ENCODE measurements around the gene DRD3. TPM values are rescaled to one million over a fixed set of nuclear protein-coding genes. Genes with fewer than 3 reads are reported as not detected.

DRD3 gene
- total RNA-seq, 1 experiment from 2014 or later = not detected

GRCh38 chr3:114120211-114120610 lies 58.6 kb downstream of the DRD3 start:
- DNase-seq (ENCODE audit: low read depth) = no peak

GRCh38 chr3:114119776-114120175 lies 59.1 kb downstream of the DRD3 start:
- no peak for DNase-seq (ENCODE audit: low read depth)

DNA sequence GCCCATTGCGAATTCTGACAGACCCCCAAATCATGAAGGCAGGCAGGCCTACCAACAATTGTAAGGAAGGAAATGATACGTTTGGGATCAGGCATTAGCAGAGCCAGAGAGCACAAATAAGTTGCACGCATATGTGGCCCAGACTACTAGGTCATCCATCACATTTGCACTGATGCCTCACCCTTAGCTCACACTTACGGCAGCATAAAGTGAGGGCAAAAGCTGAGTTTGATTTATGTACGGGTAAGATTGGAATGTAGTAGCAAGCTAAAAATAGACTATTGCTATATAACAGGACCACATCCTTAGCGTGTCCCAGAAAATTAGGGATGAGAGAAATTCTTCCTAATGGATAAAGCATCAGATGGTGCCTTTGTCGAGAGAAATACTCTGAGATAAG lies 63.7 kb downstream of the DRD3 start:
- DNase-seq (ENCODE audit: low read depth) = no peak

DNA sequence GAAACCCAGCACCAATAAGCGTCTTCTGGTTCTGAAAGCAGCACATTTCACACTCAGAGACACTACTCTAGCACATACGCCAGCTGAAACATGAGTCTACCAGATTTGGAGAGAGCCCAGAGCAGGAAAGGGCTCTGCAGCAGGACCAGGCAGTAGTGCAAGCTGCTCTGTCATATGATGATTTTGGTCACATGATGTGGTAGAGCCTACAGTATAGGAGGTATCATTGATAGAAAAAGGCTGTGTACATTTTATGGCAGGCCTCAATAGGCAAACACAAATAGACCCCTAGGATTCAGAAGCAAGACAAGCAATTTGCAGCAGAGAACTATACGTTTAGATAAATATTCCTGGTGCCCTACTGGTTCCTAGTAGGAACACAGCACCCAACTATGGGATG lies 64.1 kb downstream of the DRD3 start:
- DNase-seq (ENCODE audit: low read depth) = no peak

- peak; percentile 14 for DNase-seq (ENCODE audit: low read depth)
These were observed 66.2 kb downstream of the DRD3 start for GRCh38 chr3:114112696-114113095.

- no peak for DNase-seq (ENCODE audit: low read depth)
These were observed 67.6 kb downstream of the DRD3 start for GRCh38 chr3:114111060-114111770.

GRCh38 chr3:114110439-114110838 lies 68.4 kb downstream of the DRD3 start:
- no peak for DNase-seq (ENCODE audit: low read depth)

DNA sequence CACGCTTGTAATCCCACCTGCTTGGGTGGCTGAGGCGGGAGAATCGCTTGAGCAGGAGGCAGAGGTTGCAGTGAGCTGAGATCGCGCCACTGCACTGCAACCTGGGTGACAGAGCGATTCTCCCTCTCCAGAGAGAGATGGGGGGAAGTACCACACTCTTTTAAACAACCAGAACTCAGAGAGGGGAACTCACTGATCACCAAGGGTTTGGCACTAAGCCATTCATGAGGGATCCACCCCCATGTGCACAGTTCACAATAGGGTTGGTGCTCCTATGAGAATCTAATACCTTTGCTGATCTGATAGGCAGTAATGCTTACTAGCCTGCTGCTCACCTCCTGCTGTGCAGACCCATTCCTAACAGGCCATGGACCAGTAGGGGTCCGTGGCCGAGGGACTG lies 70.7 kb downstream of the DRD3 start:
- DNase-seq (ENCODE audit: low read depth) = no peak

- DNase-seq (ENCODE audit: low read depth) = peak; percentile 36
These were observed 74.4 kb downstream of the DRD3 start for GRCh38 chr3:114104414-114104813.

GRCh38 chr3:114103858-114104257 lies 75.0 kb downstream of the DRD3 start:
- no peak for DNase-seq (ENCODE audit: low read depth)

GRCh38 chr3:114103181-114103580 lies 75.7 kb downstream of the DRD3 start:
- DNase-seq (ENCODE audit: low read depth) = no peak

GRCh38 chr3:114101101-114101500 lies 77.8 kb downstream of the DRD3 start:
- no peak for DNase-seq (ENCODE audit: low read depth)

- no peak for DNase-seq (ENCODE audit: low read depth)
These were observed 83.1 kb downstream of the DRD3 start for GRCh38 chr3:114095796-114096195.

DNA sequence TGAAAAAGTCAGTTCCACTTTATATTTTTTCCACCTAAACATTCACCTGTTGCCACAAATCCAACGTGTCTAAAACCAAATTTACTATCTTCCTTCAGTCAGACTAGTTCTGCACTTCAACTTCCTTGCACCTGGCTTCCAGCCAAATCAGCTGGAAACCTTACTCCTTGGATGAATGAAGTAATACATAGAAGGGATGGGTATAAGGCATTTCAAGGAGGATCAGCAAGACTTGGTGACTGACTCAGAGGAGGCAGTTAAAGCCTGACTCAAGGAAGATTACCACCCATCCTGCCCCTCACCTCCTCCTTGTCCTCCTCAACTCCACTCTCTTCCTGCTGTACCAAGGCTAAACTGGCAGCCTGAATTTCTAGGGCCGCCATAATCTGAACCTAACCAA lies 85.3 kb downstream of the DRD3 start:
- DNase-seq (ENCODE audit: low read depth) = peak; percentile 65

DNA sequence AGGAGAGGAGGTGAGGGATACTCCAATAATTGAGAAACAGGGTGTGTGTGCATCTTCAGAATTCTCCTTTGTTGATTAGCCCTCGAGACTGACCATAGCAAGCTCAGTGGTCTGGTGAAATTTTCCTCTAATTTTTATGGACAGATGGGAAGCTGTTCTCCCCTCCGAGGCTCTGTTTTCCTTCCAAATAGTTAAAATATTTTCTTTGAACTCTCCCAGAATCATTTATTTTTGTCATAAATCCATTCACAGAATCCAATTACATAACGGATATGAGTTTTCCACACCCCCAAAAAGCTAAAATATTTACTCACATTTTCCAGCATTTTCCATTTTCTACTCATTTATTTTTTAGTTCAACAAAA lies 85.9 kb downstream of the DRD3 start:
- no peak for DNase-seq (ENCODE audit: low read depth)

DNA sequence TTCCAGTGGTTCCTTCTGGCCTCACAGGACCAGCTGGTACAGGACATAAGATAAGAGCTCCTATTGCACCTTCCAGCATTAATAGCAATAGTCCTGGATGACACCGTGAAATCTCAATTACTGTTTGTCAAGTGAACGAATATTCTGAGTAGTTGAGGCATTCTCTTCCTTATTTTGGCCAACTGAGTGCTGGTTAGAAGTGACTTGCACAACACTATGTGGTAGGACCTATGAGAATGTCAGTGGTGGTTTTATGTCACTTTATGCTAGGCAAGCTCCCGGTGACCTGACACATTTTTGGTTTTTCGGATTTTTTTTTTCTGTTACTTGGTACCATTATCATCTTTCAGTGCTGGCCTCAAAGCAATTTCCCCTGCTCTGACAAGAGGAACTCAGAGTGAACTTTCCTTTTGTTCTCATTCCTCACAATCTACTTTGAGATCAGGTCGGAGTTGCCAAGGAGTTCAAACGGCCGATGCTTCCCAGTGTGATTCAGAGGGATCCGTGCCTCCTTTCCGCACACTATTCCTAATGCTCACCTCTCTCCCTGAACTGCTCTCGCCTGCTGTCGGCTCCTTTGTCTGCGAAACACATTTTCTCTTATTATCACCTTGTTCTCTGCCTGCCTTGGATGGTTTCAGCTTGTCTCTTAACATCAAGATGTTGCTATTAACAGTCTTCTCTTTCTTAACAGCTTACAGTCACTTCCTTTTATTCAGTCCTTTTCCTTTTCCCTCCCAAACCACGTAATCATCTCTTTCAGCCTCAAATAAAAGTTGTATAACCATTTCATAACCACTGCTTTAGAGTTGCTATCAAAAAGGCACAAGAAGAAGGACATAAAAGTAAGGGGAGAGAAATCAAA lies 86.5 kb downstream of the DRD3 start:
- DNase-seq (ENCODE audit: low read depth) = no peak

GRCh38 chr3:114089675-114090074 lies 89.2 kb downstream of the DRD3 start:
- no peak for DNase-seq (ENCODE audit: low read depth)

- DNase-seq (ENCODE audit: low read depth) = no peak
These were observed 92.5 kb downstream of the DRD3 start for GRCh38 chr3:114086356-114086755.

- DNase-seq (ENCODE audit: low read depth) = no peak
These were observed 95.7 kb downstream of the DRD3 start for GRCh38 chr3:114083112-114083511.

GRCh38 chr3:114081037-114081436 lies 97.8 kb downstream of the DRD3 start:
- no peak for DNase-seq (ENCODE audit: low read depth)

DNA sequence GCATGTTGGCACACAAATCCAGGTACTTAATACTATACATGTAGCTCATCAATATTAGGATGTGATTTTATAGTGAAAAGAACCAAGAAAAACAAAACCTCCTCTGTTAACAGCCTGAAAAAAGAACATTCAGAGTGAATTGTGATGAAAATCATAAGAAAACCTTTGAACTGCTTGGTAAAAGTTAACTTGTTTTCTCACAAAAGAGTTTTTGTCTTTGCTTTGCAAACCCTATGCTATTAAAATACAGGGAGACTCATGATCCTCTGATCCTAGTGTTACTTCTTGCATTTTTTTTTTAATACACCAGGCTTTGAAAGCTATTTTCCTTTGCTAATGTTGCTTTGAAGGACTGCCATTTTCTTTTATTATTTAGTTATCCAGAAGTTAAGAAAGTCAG lies 98.7 kb downstream of the DRD3 start:
- DNase-seq (ENCODE audit: low read depth) = no peak

DNA sequence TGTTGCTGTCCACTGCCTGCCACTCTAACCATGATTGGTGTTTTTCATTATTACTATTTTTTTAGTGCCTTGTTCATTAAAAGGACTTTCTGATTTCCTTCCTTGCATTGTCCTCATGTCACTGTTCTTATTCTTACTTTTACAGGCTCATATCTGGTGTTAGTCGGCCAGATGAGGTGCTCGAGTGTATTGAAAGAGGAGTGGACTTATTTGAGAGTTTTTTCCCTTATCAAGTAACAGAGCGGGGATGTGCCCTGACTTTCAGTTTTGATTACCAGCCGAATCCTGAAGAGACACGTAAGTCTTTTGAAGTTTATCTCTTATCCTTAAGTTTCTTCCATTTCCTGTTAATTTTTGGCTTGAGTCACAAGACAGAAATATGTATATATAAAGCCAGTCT lies 99.1 kb downstream of the DRD3 start:
- no peak for DNase-seq (ENCODE audit: low read depth)

DNA sequence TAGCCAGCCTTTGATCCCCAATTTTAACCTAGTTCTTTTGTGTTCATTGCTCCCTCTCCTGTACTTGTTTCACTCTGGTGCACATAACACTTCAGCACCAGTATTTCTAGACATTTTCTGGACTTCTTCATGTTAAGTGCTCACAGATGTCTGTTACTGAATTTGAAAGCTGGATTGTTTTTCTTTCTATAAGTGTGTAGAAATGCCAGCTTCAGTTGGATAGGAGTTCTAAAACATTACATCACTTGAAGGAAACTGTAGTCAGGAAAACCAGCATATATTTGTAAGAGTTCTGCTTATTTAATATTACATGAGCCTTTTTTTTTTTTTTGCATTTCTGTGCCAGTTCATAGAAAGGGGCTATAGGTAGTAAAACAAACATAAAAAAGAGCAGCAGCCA lies 100.7 kb downstream of the DRD3 start:
- DNase-seq (ENCODE audit: low read depth) = no peak

Data from LHCN-M2 (cell line).